ENCODE results near the gene ZNF76.

The ZNF76 gene

GRCh38 chr6:35342258-35343091 lies 82.9 kb downstream of the ZNF76 start, which contains the start of gene PPARD:
PPARD (plus strand) TSS chr6:35342558; CDS start chr6:35411088, 68,530 bp downstream.
- peak; percentile 68 to 95 for DNase-seq

- no peak for DNase-seq
Measured at GRCh38 chr6:35343092-35343834, 83.7 kb downstream of the ZNF76 start.

- DNase-seq: no peak
Measured at GRCh38 chr6:35343835-35344550, 84.5 kb downstream of the ZNF76 start.
